ENCODE data around the gene HIC1.

Gene HIC1

GRCh38 chr17:2076087-2076984 lies 21.4 kb downstream of the HIC1 start:
- no peak for DNase-seq (ENCODE audit: low read depth)
- TF ChIP-seq, protein P1, sequence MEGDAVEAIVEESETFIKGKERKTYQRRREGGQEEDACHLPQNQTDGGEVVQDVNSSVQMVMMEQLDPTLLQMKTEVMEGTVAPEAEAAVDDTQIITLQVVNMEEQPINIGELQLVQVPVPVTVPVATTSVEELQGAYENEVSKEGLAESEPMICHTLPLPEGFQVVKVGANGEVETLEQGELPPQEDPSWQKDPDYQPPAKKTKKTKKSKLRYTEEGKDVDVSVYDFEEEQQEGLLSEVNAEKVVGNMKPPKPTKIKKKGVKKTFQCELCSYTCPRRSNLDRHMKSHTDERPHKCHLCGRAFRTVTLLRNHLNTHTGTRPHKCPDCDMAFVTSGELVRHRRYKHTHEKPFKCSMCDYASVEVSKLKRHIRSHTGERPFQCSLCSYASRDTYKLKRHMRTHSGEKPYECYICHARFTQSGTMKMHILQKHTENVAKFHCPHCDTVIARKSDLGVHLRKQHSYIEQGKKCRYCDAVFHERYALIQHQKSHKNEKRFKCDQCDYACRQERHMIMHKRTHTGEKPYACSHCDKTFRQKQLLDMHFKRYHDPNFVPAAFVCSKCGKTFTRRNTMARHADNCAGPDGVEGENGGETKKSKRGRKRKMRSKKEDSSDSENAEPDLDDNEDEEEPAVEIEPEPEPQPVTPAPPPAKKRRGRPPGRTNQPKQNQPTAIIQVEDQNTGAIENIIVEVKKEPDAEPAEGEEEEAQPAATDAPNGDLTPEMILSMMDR (IDR thresholded peaks at IDR 0.05; ENCODE audit: low read depth, low read length, missing control alignments): no peak
- no peak overlapping the region for H3K4me3 ChIP-seq (ENCODE audit: low read depth, low read length)
- in situ Hi-C loops (cut with HindIII; ENCODE audit: low sequenced_read_pairs): loop anchor here (25.0 kb wide), 1 partner anchor 186 kb away; no protein-coding TSS in a partner anchor

DNA sequence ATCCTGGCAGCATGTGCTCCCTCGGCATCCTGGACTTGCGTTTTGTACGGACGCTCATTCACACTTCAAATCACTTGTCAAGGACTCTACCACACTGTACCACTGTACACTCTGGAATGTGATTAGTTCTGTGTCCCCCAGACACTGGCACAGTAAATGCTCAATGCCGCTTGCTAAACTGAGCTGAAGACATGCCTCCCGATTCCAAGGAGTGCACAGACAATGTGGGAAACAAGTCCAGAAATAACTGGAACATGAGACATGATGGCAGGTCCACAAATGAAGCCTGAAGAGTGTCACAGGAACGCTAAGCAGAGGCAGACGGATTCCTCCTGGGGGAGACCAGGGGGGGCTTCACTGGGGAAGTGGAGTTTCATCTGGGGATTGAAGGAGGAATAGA lies 22.1 kb downstream of the HIC1 start:
- no peak overlapping the region for H3K4me3 ChIP-seq (ENCODE audit: low read depth, low read length)
- in situ Hi-C loops (cut with HindIII; ENCODE audit: low sequenced_read_pairs): loop anchor here (25.0 kb wide), 1 partner anchor 185 kb away; no protein-coding TSS in a partner anchor
- TF ChIP-seq, protein P1 (IDR thresholded peaks at IDR 0.05; ENCODE audit: low read depth, low read length, missing control alignments): no peak
- no peak for DNase-seq (ENCODE audit: low read depth)

DNA sequence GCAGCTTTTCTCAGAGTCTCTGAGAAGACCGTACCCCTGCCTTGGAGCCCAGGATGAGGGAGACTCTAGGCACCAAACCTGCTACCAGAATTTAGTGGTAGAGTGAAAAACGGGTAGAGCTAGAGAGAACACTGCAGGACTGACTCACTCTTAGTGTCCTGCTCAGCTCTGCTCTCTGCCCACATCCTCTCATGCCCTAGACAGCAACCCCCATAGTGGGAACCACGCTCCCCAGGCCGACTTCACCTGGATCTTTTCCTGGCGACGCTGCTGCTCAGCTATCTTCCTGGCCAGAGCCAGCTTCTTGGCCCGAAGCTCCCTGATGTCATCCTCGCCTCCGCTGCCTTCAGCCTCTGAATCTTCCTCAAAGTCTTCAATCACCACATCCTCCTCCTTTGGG lies 26.7 kb downstream of the HIC1 start:
- in situ Hi-C loops (cut with HindIII; ENCODE audit: low sequenced_read_pairs): loop anchor here (25.0 kb wide), 1 partner anchor 181 kb away; no protein-coding TSS in a partner anchor
- no peak for DNase-seq (ENCODE audit: low read depth)
- no peak overlapping the region for H3K4me3 ChIP-seq (ENCODE audit: low read depth, low read length)
- TF ChIP-seq, protein P1 (IDR thresholded peaks at IDR 0.05; ENCODE audit: low read depth, low read length, missing control alignments): no peak

GRCh38 chr17:2082003-2082781 lies 27.3 kb downstream of the HIC1 start:
- no peak for DNase-seq (ENCODE audit: low read depth)
- H3K4me3 ChIP-seq (ENCODE audit: low read depth, low read length): no peak overlapping the region
- in situ Hi-C loops (cut with HindIII; ENCODE audit: low sequenced_read_pairs): loop anchor here (25.0 kb wide), 1 partner anchor 180 kb away; no protein-coding TSS in a partner anchor
- TF ChIP-seq, protein P1 (IDR thresholded peaks at IDR 0.05; ENCODE audit: low read depth, low read length, missing control alignments): no peak

DNA sequence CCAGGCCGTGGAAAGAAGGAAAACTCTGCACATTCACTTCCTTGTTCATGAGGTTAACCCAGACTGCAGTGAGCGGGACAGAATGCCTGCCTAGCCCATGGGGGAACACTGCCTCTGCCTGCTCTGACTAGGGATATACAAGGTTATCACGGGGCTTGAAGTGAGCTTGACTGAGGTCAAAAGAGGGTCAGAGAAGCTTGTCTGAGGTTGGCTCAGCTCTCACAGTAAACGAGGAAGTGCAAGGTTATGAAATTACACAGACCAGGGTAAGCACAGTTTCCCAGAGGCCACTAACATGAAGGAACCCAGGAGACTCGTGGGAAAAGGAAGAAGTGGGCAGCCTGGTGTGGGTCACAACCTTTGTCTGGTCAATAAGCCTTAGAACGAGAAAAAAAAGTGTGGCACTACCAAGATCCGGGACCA lies 28.7 kb downstream of the HIC1 start:
- in situ Hi-C loops (cut with HindIII; ENCODE audit: low sequenced_read_pairs): loop anchor here (25.0 kb wide), 1 partner anchor 179 kb away; no protein-coding TSS in a partner anchor

More for the DNA sequence above, 28.7 kb downstream of the HIC1 start:
- no peak overlapping the region for H3K4me3 ChIP-seq (ENCODE audit: low read depth, low read length)
- DNase-seq (ENCODE audit: low read depth): no peak
- TF ChIP-seq, protein P1 (IDR thresholded peaks at IDR 0.05; ENCODE audit: low read depth, low read length, missing control alignments): no peak
